Heart left ventricle (tissue), 16 donors: ENCODE data around the gene SORCS2. TPM values are rescaled to one million over a fixed set of nuclear protein-coding genes. Genes with fewer than 3 reads are reported as not detected.

Experiments
- ATAC-seq, 4 donors: fragments of 200-7000 bp; cut with Tn5 transposase; one replicate each; pipeline ENCODE4 v1.9.1; 2020 to 2022; ENCODE audit warnings: moderate library complexity in 4 of 4, mild to moderate bottlenecking in 3 of 4, moderate number of reproducible peaks in 1 of 4
- DNase-seq, 5 donors: peaks; one replicate each; pipeline ENCODE4 v3.0.0-alpha.2; 2020
- H3K27ac ChIP-seq, 12 donors: fragments of 200-600 bp; sonication (generic) in 4 of 12; one replicate each; pipeline versions ENCODE4 v1.5.0 to v1.8.0; 2016 to 2022; ENCODE audit warnings: mild to moderate bottlenecking in 2 of 12
- H3K27me3 ChIP-seq, 9 donors: fragments of 200-600 bp; sonication (generic) in 2 of 9; one replicate each; pipeline versions ENCODE4 v1.5.1 to v1.8.0; 2016 to 2022; ENCODE audit warnings: mild to moderate bottlenecking in 3 of 9
- H3K36me3 ChIP-seq, 9 donors: fragments of 200-600 bp; sonication (generic) in 2 of 9; one replicate each; pipeline versions ENCODE4 v1.5.0 to v1.8.0; 2018 to 2022; ENCODE audit warnings: mild to moderate bottlenecking in 2 of 9
- H3K4me1 ChIP-seq, 12 donors: fragments of 200-600 bp; sonication (generic) in 4 of 12; one replicate each; pipeline versions ENCODE4 v1.5.0 to v1.8.0; 2016 to 2022; ENCODE audit warnings: mild to moderate bottlenecking in 3 of 12
- H3K4me3 ChIP-seq, 12 donors: fragments of 200-600 bp; sonication (generic) in 4 of 12; one replicate each; pipeline versions ENCODE4 v1.5.0 to v1.8.0; 2017 to 2022; ENCODE audit warnings: mild to moderate bottlenecking in 9 of 12, moderate library complexity in 4 of 12
- H3K9me3 ChIP-seq, 12 donors: fragments of 200-600 bp; sonication (generic) in 4 of 12; one replicate each; pipeline versions ENCODE4 v1.5.0 to v1.8.0; 2016 to 2022; ENCODE audit warnings: mild to moderate bottlenecking in 1 of 12
- POLR2A ChIP-seq, 2 donors: fragments of 450-650 bp; IDR thresholded peaks; one replicate each; pipeline ENCODE4 v1.6.1; 2017; ENCODE audit warnings: antibody characterized with exemption in 2 of 2, mild to moderate bottlenecking in 2 of 2, moderate library complexity in 2 of 2
- WGBS, 4 donors: extraction: QIAGEN DNeasy Blood & Tissue Kit in 2 of 4; methylation state at CpG; one replicate each; pipeline versions ENCODE4 v1.1.5 to v1.1.7; 2013 to 2018; 5-methylcytosine and 5-hydroxymethylcytosine counted together
- intact Hi-C, 10 donors: fragments of 100-400 bp; cut with DNase I; formaldehyde crosslinking; loops; one replicate each; pipeline versions ENCODE4 v1.11.1 to v1.14.2; 2022
- polyA plus RNA-seq, 2 donors: library from polyadenylated mRNA; stranded (reverse); fragments of 200-250 nt; gene quantifications; one replicate each; pipeline ENCODE4 v1.2.3, GENCODE V29; 2013
- total RNA-seq, 9 donors: library from RNA; depleted of rRNA in 2 of 9; stranded (reverse); fragments of >200 nt in 2 of 9; fragmentation: NEBNext Ultra II Directional in 3 of 9; extraction: Animal tissue kit (Norgen Biotek cat#: 25700) in 3 of 9; gene quantifications; one replicate each; pipeline versions ENCODE4 v1.1.0 to v1.2.4, GENCODE V29; 2016 to 2023
- TF ChIP-seq, protein P1 (sequence below), 12 donors: fragments of 200-600 bp; sonication (generic) in 4 of 12; IDR thresholded peaks; one replicate each; pipeline versions ENCODE4 v1.5.0 to v1.8.0; 2018 to 2022; ENCODE audit warnings: antibody characterized with exemption in 12 of 12, mild to moderate bottlenecking in 5 of 12
- donor health status: ischemic (EF 13 %, LVEDD 7.1; RV severe dilation, severe dysfunction).
- donor health status: healthy with polysubstance abuse.
- donor health status: DM: no; HTN: yes; CAD: no.
- donor health status: DM: no; HTN: no; CAD: no.
- donor health status: ischemic (EF 25% LVEDD 6.9; RV normal size, moderate dysfunction).
- donor health status: ischemic (EF 25% LVEDD 5.7; RV mildly dilated, moderate dysfunction).
- donor health status: healthy.
- donor health status: DM: yes; HTN: yes; CAD: no.
- donor health status: ischemic (EF 35%, LVEDD 5.7; RV mildly dilated, moderate dysfunction).
- donor health status: nonischemic (EF 11% LVEDD 7.7; RV severe dilation, severe dysfunction).
- donor health status: DM: yes; HTN: yes; CAD: no.
- donor health status: PGD.
- donor health status: ischemic (EF 29% LVEDD 5.4; RV normal size, mild dysfunction).
- donor health status: nonischemic (EF 23%, LVEDD 6.1; RV moderate dilation, normal function).

The SORCS2 gene
- total and polyA plus RNA-seq, 11 donors, result 0.28 to 5.5 (median 2.4) TPM

DNA sequence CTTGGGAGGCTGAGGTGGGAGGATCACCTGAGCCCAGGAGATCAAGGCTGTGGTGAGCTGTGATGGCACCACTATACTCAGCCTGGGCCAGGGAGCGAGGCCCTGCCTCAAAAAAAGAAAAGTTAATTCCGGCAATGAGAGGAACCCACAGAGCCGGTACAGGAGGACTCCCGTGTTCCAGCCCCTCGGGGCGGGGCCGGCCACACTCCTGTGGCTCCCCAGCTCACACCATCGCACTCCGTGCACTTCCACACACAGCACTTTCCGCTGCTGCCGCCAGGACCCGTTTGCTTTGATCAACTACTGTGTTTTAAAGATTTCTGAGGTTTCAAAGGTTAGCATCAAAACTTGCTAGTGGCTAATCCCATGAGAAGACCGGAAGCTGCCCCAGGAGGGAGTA is 575.6 kb downstream of the SORCS2 start:
- ATAC-seq (no peak), DNase-seq (peak in 1 of 5 donors; percentile 9)
- Histone ChIP-seq H3K36me3 (peaks cover 0 to 77% (median 50%) of the 10 kb centered on the region in 9 donors), H3K4me1 (peaks cover 0 to 8% (median 0%) of the 10 kb centered on the region in 12 donors), H3K27me3 (no peaks in the 10 kb centered on the region), H3K4me3 (no peak overlapping the region), H3K9me3 (no peaks in the 10 kb centered on the region), H3K27ac (no peak overlapping the region)
- intact Hi-C loops, result loop anchor here in 5 of 10 donors (2.0 to 10.0 kb wide), 3 partner anchors 35 to 219 kb away; no protein-coding TSS in a partner anchor
- TF ChIP-seq, protein P1, sequence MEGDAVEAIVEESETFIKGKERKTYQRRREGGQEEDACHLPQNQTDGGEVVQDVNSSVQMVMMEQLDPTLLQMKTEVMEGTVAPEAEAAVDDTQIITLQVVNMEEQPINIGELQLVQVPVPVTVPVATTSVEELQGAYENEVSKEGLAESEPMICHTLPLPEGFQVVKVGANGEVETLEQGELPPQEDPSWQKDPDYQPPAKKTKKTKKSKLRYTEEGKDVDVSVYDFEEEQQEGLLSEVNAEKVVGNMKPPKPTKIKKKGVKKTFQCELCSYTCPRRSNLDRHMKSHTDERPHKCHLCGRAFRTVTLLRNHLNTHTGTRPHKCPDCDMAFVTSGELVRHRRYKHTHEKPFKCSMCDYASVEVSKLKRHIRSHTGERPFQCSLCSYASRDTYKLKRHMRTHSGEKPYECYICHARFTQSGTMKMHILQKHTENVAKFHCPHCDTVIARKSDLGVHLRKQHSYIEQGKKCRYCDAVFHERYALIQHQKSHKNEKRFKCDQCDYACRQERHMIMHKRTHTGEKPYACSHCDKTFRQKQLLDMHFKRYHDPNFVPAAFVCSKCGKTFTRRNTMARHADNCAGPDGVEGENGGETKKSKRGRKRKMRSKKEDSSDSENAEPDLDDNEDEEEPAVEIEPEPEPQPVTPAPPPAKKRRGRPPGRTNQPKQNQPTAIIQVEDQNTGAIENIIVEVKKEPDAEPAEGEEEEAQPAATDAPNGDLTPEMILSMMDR (IDR thresholded peaks at IDR 0.05), result no peak
- no peak for TF ChIP-seq POLR2A (IDR thresholded peaks at IDR 0.05)
- WGBS, 4 donors, result 84 to 95% (median 92%) methylated on average over 13 of the region's 13 CpGs

DNA sequence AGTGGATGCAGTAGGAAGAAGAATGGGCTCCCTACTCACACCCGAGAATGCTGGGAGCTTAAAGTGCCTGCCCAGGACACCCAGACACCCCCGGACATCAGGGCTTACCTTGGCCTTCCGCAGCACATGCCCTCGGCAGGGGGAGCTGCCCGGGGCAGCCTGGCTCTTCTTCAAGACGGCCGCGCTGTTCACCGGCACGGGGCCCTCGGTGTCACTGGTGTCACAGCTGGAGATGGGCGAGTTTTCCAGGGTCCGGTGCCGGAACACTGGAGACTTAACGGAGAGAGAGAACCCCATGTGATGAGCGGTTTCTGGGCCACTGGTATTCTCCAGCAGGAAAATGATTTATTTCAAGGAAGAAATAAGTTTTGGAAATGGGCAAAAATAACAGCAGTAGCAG is 576.4 kb downstream of the SORCS2 start:
- DNase-seq (peak in 1 of 5 donors; percentile 3), ATAC-seq (no peak)
- H3K27ac ChIP-seq, result no peak overlapping the region
- H3K9me3 ChIP-seq, result no peaks in the 10 kb centered on the region
- no peak overlapping the region for H3K4me3 ChIP-seq
- H3K27me3 ChIP-seq, result no peaks in the 10 kb centered on the region
- H3K36me3 ChIP-seq, result peaks cover 0 to 76% (median 47%) of the 10 kb centered on the region in 9 donors
- peaks cover 0 to 10% (median 0%) of the 10 kb centered on the region in 12 donors for H3K4me1 ChIP-seq
- intact Hi-C loops, result loop anchor here in 5 of 10 donors (2.0 to 10.0 kb wide), 3 partner anchors 34 to 219 kb away; no protein-coding TSS in a partner anchor
- 86 to 97% (median 91%) methylated on average over 16 of the region's 16 CpGs for WGBS, 4 donors
- no peak for TF ChIP-seq POLR2A (IDR thresholded peaks at IDR 0.05)
- TF ChIP-seq, protein P1 (IDR thresholded peaks at IDR 0.05), result no peak

- peaks cover 0 to 82% (median 56%) of the 10 kb centered on the region in 9 donors for H3K36me3 ChIP-seq
- WGBS, 4 donors, result 79 to 82% (median 80%) methylated on average over 20 of the region's 20 CpGs
Measured at GRCh38 chr4:7769396-7770223, 577.3 kb downstream of the SORCS2 start.

More at GRCh38 chr4:7769396-7770223, 577.3 kb downstream of the SORCS2 start:
- intact Hi-C loops, result loop anchor here in 7 of 10 donors (1.0 to 10.0 kb wide), 4 partner anchors 33 to 218 kb away; no protein-coding TSS in a partner anchor
- Histone ChIP-seq H3K4me1 (peaks cover 0 to 10% (median 0%) of the 10 kb centered on the region in 12 donors), H3K9me3 (no peaks in the 10 kb centered on the region), H3K4me3 (no peak overlapping the region), H3K27ac (no peak overlapping the region), H3K27me3 (no peaks in the 10 kb centered on the region)
- no peak for TF ChIP-seq POLR2A (IDR thresholded peaks at IDR 0.05)
- TF ChIP-seq, protein P1 (IDR thresholded peaks at IDR 0.05), result no peak
- DNase-seq (peak in 1 of 5 donors; percentile 16), ATAC-seq (no peak)
